Hepatocyte (in vitro differentiated cells): Measurements from ENCODE around the gene ZNF37A.

Experiments used
- CTCF ChIP-seq: fragments of 200-600 bp; sonication (generic); IDR thresholded peaks from 2 replicates; pipeline ENCODE4 v1.5.1; 2016; ENCODE audit warnings: antibody characterized with exemption, mild to moderate bottlenecking; ENCODE audit not compliant: poor library complexity
- EZH2 ChIP-seq: fragments of 200-600 bp; sonication (generic); IDR thresholded peaks from 2 replicates; pipeline ENCODE4 v1.6.1; 2016; ENCODE audit warnings: antibody characterized with exemption, mild to moderate bottlenecking, borderline replicate concordance
- EZH2phosphoT487 ChIP-seq: fragments of 200-600 bp; sonication (generic); IDR thresholded peaks from one replicate; pipeline ENCODE4 v1.6.1; 2018; ENCODE audit warnings: antibody characterized with exemption, mild to moderate bottlenecking, low read depth, moderate library complexity; ENCODE audit not compliant: unreplicated experiment, severe bottlenecking

- TF ChIP-seq CTCF (no peak), EZH2phosphoT487 (no peak), EZH2 (no peak)
These were observed 18.0 kb downstream of the ZNF37A start for GRCh38 chr10:38112159-38112558.
